K562 treated with DMSO at 1 percent for 4 hours (cell line): Measurements from ENCODE around the gene CREB1. TPM values are rescaled to one million over a fixed set of nuclear protein-coding genes. Genes with fewer than 3 reads are reported as not detected.

Source experiments
- total RNA-seq: library from RNA; unstranded; fragments of 300-600 nt; gene quantifications from 2 replicates; pipeline ENCODE4 v1.2.3, GENCODE V29; 2022; ENCODE audit not compliant: insufficient read depth

CREB1 gene
- total RNA-seq, result 9.2 and 9.9 TPM in 2 replicates

GRCh38 chr2:207529330-207530159 lies at the start of gene CREB1:
TSS of gene CREB1 (plus strand) at chr2:207529962. CDS start at chr2:207555636, 25,674 bp downstream.

DNA sequence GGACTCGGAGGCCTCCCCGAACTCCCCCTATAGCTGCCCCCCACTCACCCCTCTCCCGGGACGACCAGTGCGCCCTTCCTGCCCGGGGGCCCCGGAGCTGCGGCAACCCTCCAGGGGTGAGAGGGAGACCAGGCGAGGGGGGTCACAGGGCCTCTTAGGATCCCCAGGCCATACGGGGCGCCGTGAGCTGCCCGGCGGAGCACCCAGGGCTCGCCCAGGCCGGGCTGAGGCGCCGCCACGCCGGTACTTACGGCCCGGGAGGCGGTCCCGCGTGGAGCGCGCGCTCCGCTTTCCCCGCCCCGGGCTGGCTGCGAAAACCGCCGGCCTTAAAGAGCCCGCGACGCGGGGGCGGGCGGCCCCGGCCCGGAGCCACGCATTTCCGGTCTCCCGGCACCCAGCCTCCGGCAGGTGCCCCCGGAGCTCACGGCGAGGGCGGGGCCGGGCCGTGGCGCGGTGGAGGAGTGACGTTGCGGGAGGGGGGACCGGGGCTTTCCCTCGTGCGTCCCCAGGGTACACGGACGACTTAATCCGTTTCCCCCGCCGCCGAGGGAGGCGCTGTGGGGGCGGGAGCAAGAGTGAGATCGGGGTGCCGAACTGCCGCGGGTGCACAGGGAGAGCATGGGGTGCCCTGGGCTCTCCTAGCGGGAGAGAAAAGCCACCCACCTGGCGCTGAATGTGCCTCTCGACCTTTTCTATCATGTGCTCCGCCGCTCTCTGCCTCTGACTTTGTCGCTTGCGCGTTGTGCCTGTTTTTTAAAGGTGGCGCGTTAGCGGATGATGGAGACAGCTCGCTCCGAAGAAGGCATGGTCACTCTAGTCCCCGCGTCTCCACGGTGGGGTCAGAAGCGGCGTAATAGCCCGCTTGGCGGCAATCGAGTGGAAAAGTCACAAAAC lies 95.5 kb downstream of the CREB1 start, which contains the start of gene METTL21A:
METTL21A (minus strand) TSS at position 381 of the 894 bp plus-strand sequence. CDS start 1,019 bp downstream, outside the sequence.

Other genes with a start within 250 kb of the CREB1 start
- gene METTL21A, start 95.4 kb downstream of the CREB1 start, total RNA-seq, result 24.6 and 27.8 TPM in 2 replicates
- gene CCNYL1, start 181.7 kb downstream of the CREB1 start, total RNA-seq, result 7.2 and 9.0 TPM in 2 replicates
- 5.2 and 7.6 TPM in 2 replicates for gene FZD5, start 239.9 kb downstream of the CREB1 start, total RNA-seq